Fibroblast of lung (primary cell): Measurements from ENCODE around the gene LIMS1. TPM values are rescaled to one million over a fixed set of nuclear protein-coding genes. Genes with fewer than 3 reads are reported as not detected.
A peak's percentile ranks its signal among the peaks of the same experiment; 100 is the strongest.
"Not testable (repeated sequence)": the region's sequence is repeated elsewhere in the genome, so short reads cannot be mapped to it uniquely, and the experiment has no call there.

Source experiments
- DNase-seq, 2 donors: peaks; one replicate each; pipeline versions ENCODE4 v3.0.0 to v3.0.0-alpha.2; 2010; ENCODE audit warnings: low read depth in 2 of 2
- H2AFZ ChIP-seq: 2 replicates; pipeline ENCODE4 v1.5.1; 2012; ENCODE audit warnings: low read length, control low read depth, inconsistent platforms
- H3K27ac ChIP-seq: 2 replicates; pipeline ENCODE4 v1.5.1; 2011; ENCODE audit warnings: low read length, control low read depth; ENCODE audit not compliant: insufficient read depth
- H3K27me3 ChIP-seq: 2 replicates; pipeline ENCODE4 v1.5.1; 2011; ENCODE audit warnings: mild to moderate bottlenecking, low read length; ENCODE audit not compliant: control insufficient read depth, insufficient read depth
- H3K36me3 ChIP-seq: 2 replicates; pipeline ENCODE4 v1.5.1; 2011; ENCODE audit warnings: low read length; ENCODE audit not compliant: control insufficient read depth, insufficient read depth
- H3K4me1 ChIP-seq: 2 replicates; pipeline ENCODE4 v1.5.1; 2011; ENCODE audit warnings: low read length; ENCODE audit not compliant: control insufficient read depth, insufficient read depth; ENCODE audit errors: extremely low read depth
- H3K4me2 ChIP-seq: 2 replicates; pipeline ENCODE4 v1.5.1; 2011; ENCODE audit warnings: low read length, control low read depth; ENCODE audit not compliant: insufficient read depth; ENCODE audit errors: extremely low read depth
- H3K4me3 ChIP-seq, 4 experiments: fragments of 200-600 bp in 1 of 4; sonication (generic) in 1 of 4; replicated peaks in 1 of 4; 2 replicates each; pipeline ENCODE4 v1.5.1; 2011 to 2016; ENCODE audit warnings: low read length in 4 of 4, low read depth in 3 of 4, mild to moderate bottlenecking in 3 of 4, control low read depth in 2 of 4, inconsistent platforms in 1 of 4, mixed read lengths in 1 of 4; ENCODE audit not compliant: insufficient read depth in 1 of 4; ENCODE audit errors: control extremely low read depth in 1 of 4
- H3K79me2 ChIP-seq: 2 replicates; pipeline ENCODE4 v1.5.1; 2012; ENCODE audit warnings: mild to moderate bottlenecking, low read length, inconsistent platforms; ENCODE audit not compliant: control insufficient read depth, insufficient read depth
- H3K9ac ChIP-seq: 2 replicates; pipeline ENCODE4 v1.5.1; 2011; ENCODE audit warnings: mild to moderate bottlenecking, low read length, control low read depth; ENCODE audit not compliant: insufficient read depth
- H3K9me3 ChIP-seq: 2 replicates; pipeline ENCODE4 v1.5.1; 2012; ENCODE audit warnings: low read depth, low read length; ENCODE audit not compliant: control insufficient read depth, insufficient read depth
- H4K20me1 ChIP-seq: 2 replicates; pipeline ENCODE4 v1.5.1; 2011; ENCODE audit warnings: low read length; ENCODE audit not compliant: control insufficient read depth, insufficient read depth; ENCODE audit errors: extremely low read depth
- polyA plus RNA-seq, 2 donors: library from polyadenylated mRNA; depleted of rRNA in 1 of 2; stranded (reverse) in 1 of 2; unstranded in 1 of 2; fragments of >200 nt; gene quantifications; 2 replicates each; pipeline ENCODE4 v1.2.1, GENCODE V29; 2011 to 2012; ENCODE audit warnings: missing spikeins in 1 of 2
- total RNA-seq: library from RNA; depleted of rRNA; stranded (reverse); fragments of >200 nt; gene quantifications from 2 replicates; pipeline ENCODE4 v1.2.1, GENCODE V29; 2014

The LIMS1 gene
- total and polyA plus RNA-seq, 2 donors (not counting 1 experiment from before 2014, with no cell fraction given) = 52.7 to 108 TPM

DNA sequence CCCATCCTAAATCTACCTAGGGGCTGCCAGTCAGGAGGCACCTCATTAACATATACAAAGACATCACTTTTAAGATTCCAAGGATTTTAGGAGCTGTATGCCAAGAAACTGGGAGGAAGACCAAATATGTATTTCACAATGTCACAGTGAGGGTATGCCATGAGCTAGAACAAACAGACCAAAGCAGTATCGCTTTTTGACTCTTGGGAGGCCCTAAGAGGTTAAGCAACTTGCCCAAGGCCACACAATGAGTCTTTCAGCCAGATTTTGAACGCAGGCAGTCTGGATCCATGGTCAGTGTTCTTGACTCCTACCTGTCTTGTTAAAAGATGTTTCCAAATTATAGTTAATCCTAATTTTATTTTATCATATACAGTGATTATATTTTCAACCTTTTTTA lies 132.9 kb downstream of the LIMS1 start:
- H4K20me1 ChIP-seq, H3K27ac ChIP-seq, H3K9me3 ChIP-seq, H3K79me2 ChIP-seq, H3K27me3 ChIP-seq, H2AFZ ChIP-seq, H3K36me3 ChIP-seq, H3K9ac ChIP-seq, H3K4me1 ChIP-seq, H3K4me2 ChIP-seq, H3K4me3 ChIP-seq: not testable (repeated sequence)
- DNase-seq = peak in 1 of 2 donors; percentile 58

GRCh38 chr2:108670282-108670681 lies 136.0 kb downstream of the LIMS1 start:
- not testable (repeated sequence) for H3K4me3 ChIP-seq, H3K27ac ChIP-seq, H3K9me3 ChIP-seq, H3K9ac ChIP-seq, H4K20me1 ChIP-seq, H3K4me1 ChIP-seq, H3K4me2 ChIP-seq, H3K79me2 ChIP-seq, H3K36me3 ChIP-seq, H3K27me3 ChIP-seq, DNase-seq, H2AFZ ChIP-seq

DNA sequence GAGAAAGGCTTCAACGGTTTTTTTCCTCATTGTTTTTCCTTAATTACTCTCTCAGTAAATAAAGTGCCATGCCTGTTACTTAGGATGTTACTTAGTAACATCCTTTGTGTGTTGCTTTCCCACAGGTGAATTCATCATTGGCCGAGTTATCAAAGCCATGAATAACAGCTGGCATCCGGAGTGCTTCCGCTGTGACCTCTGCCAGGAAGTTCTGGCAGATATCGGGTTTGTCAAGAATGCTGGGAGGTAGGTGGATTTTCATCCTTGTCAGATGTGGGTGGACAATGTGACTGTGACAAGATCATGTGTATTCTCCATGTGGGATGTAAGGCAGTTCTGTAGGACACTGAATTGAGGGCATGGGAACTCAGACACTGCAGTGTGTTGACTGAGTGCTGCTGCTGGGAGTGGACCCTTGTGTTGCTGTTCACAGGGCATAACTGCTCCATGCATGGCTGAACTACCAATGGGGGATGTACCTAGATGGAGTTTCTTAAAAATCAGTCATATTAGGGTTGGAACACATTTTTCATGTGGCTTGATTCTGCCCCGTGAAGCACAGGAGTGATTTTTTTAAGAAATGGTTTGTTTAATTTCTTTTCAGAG lies 138.0 kb downstream of the LIMS1 start:
- H3K27ac ChIP-seq, H4K20me1 ChIP-seq, H3K9ac ChIP-seq, H3K27me3 ChIP-seq, H3K9me3 ChIP-seq, DNase-seq, H3K4me2 ChIP-seq, H3K4me3 ChIP-seq, H3K36me3 ChIP-seq, H3K79me2 ChIP-seq, H3K4me1 ChIP-seq, H2AFZ ChIP-seq: not testable (repeated sequence)

DNA sequence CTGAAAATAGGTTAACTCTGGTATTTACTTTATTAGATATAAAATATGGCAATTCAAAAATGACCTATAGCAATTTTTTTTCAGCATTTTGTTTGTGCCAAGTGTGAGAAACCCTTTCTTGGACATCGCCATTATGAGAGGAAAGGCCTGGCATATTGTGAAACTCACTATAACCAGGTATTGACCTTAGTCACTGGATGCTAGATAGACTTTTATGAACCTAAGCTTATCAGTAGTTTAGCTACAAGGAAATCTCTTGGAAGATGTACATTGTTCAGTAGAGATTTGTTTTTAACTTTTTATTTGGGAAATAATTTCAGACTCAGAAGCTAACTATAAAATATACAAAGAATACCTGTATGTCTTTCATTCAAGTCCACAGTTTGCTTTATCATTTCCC lies 142.3 kb downstream of the LIMS1 start:
- H3K36me3 ChIP-seq, H3K27me3 ChIP-seq, H3K4me2 ChIP-seq, DNase-seq, H3K4me3 ChIP-seq, H3K9me3 ChIP-seq, H4K20me1 ChIP-seq, H3K79me2 ChIP-seq, H3K4me1 ChIP-seq, H2AFZ ChIP-seq, H3K9ac ChIP-seq, H3K27ac ChIP-seq: not testable (repeated sequence)

DNA sequence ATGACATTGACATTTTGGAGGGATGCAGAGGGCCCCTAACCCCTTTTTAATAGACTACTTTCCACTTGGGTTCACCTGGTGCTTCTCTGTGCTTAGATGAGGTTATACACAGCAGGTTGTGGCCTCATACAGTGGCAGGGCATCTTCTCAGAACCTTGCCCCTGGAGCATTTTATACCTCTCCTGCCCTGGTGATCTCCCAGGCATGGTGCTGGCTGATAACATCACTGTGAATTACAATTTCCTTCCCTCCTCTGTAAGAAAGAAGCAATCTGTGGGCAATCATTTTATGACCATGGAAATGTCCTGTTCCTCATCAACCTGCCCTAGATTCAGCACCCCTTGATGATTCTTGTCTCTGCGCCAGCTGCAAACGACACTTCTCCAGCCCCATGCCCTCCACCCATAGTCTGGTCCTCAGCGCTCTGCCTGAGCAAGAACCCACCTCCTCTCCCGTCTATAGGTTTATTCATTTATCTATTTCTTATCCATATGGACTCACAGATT lies 143.0 kb downstream of the LIMS1 start:
- H3K27ac ChIP-seq = not testable (repeated sequence)

DNA sequence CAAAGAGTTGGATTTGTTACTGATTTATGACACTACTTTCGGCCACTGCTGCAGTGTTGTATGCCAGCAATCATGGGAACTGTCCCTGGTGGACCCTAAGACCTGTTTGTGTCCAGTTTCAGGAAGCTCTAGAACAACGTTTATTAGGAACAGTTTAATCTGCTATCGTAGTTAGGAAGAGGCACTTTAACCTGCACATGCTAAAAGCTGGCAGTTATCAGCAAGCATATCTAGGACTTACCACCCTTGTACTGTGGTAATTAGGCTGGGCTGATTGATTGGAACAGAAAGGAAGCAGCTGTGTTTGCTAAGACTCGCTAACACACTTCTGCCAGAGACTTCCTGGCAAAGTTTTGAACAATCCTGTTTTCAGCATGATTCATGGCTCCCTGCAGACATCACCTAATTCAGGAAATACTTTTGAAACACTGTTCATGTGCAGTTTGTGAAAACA lies 144.0 kb downstream of the LIMS1 start:
- not testable (repeated sequence) for H2AFZ ChIP-seq, H4K20me1 ChIP-seq, H3K9me3 ChIP-seq, H3K36me3 ChIP-seq, H3K27me3 ChIP-seq, H3K9ac ChIP-seq, H3K27ac ChIP-seq, H3K4me2 ChIP-seq, H3K79me2 ChIP-seq, H3K4me1 ChIP-seq, H3K4me3 ChIP-seq
- DNase-seq = peak; percentile 49 to 91

More for the DNA sequence above, 143.0 kb downstream of the LIMS1 start:
- not testable (repeated sequence) for H3K36me3 ChIP-seq, H3K4me2 ChIP-seq, H3K9me3 ChIP-seq, H3K9ac ChIP-seq, DNase-seq, H3K79me2 ChIP-seq, H3K4me1 ChIP-seq, H2AFZ ChIP-seq, H3K4me3 ChIP-seq, H3K27me3 ChIP-seq, H4K20me1 ChIP-seq

GRCh38 chr2:108680805-108681204 lies 146.5 kb downstream of the LIMS1 start:
- H3K4me2 ChIP-seq, H4K20me1 ChIP-seq: not testable (repeated sequence)

More at GRCh38 chr2:108680805-108681204, 146.5 kb downstream of the LIMS1 start:
- not testable (repeated sequence) for H3K27ac ChIP-seq, H3K4me3 ChIP-seq, H3K9ac ChIP-seq, H3K79me2 ChIP-seq, H3K9me3 ChIP-seq, H3K4me1 ChIP-seq, H3K36me3 ChIP-seq, H2AFZ ChIP-seq, H3K27me3 ChIP-seq, DNase-seq
